GM19035 (cell line): ENCODE data around the gene SUN2.

ENCODE experiments used
- ATAC-seq: cut with Tn5 transposase; IDR thresholded peaks from one replicate; pipeline ENCODE4 v1.9.1; 2021; ENCODE audit not compliant: unreplicated experiment

Gene SUN2

GRCh38 chr22:38737302-38738060, 18.3 kb downstream of the SUN2 start:
- ATAC-seq, result no peak

- no peak for ATAC-seq
These were observed 19.6 kb downstream of the SUN2 start for GRCh38 chr22:38736257-38736570.

GRCh38 chr22:38735465-38736256, 20.1 kb downstream of the SUN2 start:
- ATAC-seq, result no peak

- no peak for ATAC-seq
These were observed 20.7 kb downstream of the SUN2 start for GRCh38 chr22:38735126-38735464.

- ATAC-seq, result no peak
These were observed 21.2 kb downstream of the SUN2 start for GRCh38 chr22:38734421-38735100.

GRCh38 chr22:38733724-38734381, 21.9 kb downstream of the SUN2 start:
- ATAC-seq, result no peak

GRCh38 chr22:38733329-38733723, 22.5 kb downstream of the SUN2 start:
- no peak for ATAC-seq

GRCh38 chr22:38732251-38732815, 23.5 kb downstream of the SUN2 start:
- ATAC-seq, result no peak

- no peak for ATAC-seq
These were observed 24.1 kb downstream of the SUN2 start for GRCh38 chr22:38731703-38732161.

GRCh38 chr22:38730411-38730871, 25.4 kb downstream of the SUN2 start:
- no peak for ATAC-seq

GRCh38 chr22:38729946-38730345, 25.9 kb downstream of the SUN2 start:
- ATAC-seq, result no peak

GRCh38 chr22:38728871-38729796, 26.7 kb downstream of the SUN2 start:
- no peak for ATAC-seq

GRCh38 chr22:38727530-38728451, 28.0 kb downstream of the SUN2 start:
- no peak for ATAC-seq

- ATAC-seq, result no peak
These were observed 28.7 kb downstream of the SUN2 start for GRCh38 chr22:38727123-38727522.

- ATAC-seq, result no peak
These were observed 29.7 kb downstream of the SUN2 start for GRCh38 chr22:38725900-38726655.

- ATAC-seq, result no peak
These were observed 30.7 kb downstream of the SUN2 start for GRCh38 chr22:38724926-38725571.

GRCh38 chr22:38724176-38724575, 31.6 kb downstream of the SUN2 start:
- ATAC-seq, result no peak

- ATAC-seq, result no peak
These were observed 34.2 kb downstream of the SUN2 start for GRCh38 chr22:38721551-38721950.
